H1 (cell line): ENCODE data around the gene PRDM2.

Experiments
- ATF3 ChIP-seq: IDR thresholded peaks from 2 replicates; pipeline ENCODE4 v1.6.1; 2011; ENCODE audit warnings: low read depth, mild to moderate bottlenecking, low read length; ENCODE audit not compliant: insufficient read depth
- CTCF ChIP-seq, 3 experiments: IDR thresholded peaks; 1 replicate in 2 of 3; 2 replicates in 1 of 3; pipeline versions ENCODE4 v1.5.1 to v1.6.1; 2011; ENCODE audit warnings: low read length in 3 of 3, mild to moderate bottlenecking in 3 of 3, inconsistent platforms in 2 of 3, low read depth in 1 of 3, moderate library complexity in 1 of 3; ENCODE audit not compliant: insufficient read depth in 1 of 3; ENCODE audit errors: control extremely low read depth in 1 of 3
- E2F6 ChIP-seq: IDR thresholded peaks from 2 replicates; pipeline ENCODE4 v1.6.1; 2012; ENCODE audit warnings: inconsistent platforms
- EP300 ChIP-seq, 2 experiments: IDR thresholded peaks; 1 replicate in 1 of 2; 2 replicates in 1 of 2; pipeline ENCODE4 v1.6.1; 2011 to 2012; ENCODE audit warnings: low read depth in 2 of 2, low read length in 2 of 2, mild to moderate bottlenecking in 2 of 2, borderline replicate concordance in 1 of 2, inconsistent platforms in 1 of 2, moderate library complexity in 1 of 2
- POLR2A ChIP-seq, 2 experiments: IDR thresholded peaks; 1 replicate in 1 of 2; 2 replicates in 1 of 2; pipeline ENCODE4 v1.6.1; 2011; ENCODE audit warnings: low read depth in 2 of 2, low read length in 2 of 2, mild to moderate bottlenecking in 2 of 2; ENCODE audit errors: control extremely low read depth in 1 of 2
- RFX5 ChIP-seq: IDR thresholded peaks from 2 replicates; pipeline ENCODE4 v1.6.1; 2011; ENCODE audit warnings: low read depth, low read length, improper control_type of control experiment, borderline replicate concordance
- USF2 ChIP-seq: IDR thresholded peaks from 2 replicates; pipeline ENCODE4 v1.6.1; 2011; ENCODE audit warnings: low read length, improper control_type of control experiment
- YY1 ChIP-seq: IDR thresholded peaks from 2 replicates; pipeline ENCODE4 v1.6.1; 2011; ENCODE audit warnings: low read depth, mild to moderate bottlenecking, low read length
- ZNF274 ChIP-seq: IDR thresholded peaks from 2 replicates; pipeline ENCODE4 v1.7.0; 2012; ENCODE audit warnings: low read length, borderline replicate concordance; ENCODE audit errors: extremely low read depth

GRCh38 chr1:13823126-13823880, 123.3 kb downstream of the PRDM2 start:
- TF ChIP-seq CTCF (IDR thresholded peaks at IDR 0.05; ENCODE audit: control extremely low read depth in 1 of 3, insufficient read depth in 1 of 3, low read depth in 1 of 3, low read length in 3 of 3) (no peak), RFX5 (no peak), E2F6 (no peak), YY1 (no peak), EP300 (IDR thresholded peaks at IDR 0.05; ENCODE audit: borderline replicate concordance in 1 of 2, low read depth in 2 of 2, low read length in 2 of 2) (no peak), POLR2A (IDR thresholded peaks at IDR 0.05; ENCODE audit: control extremely low read depth in 1 of 2, low read depth in 2 of 2, low read length in 2 of 2) (no peak), ZNF274 (no peak), ATF3 (no peak), USF2 (no peak)
